CD4-positive, alpha-beta T cell treated with Interleukin-12 subunit alpha and Interleukin-12 subunit beta, for 1 hour (primary cell): Measurements from ENCODE around the gene SLC16A3.
A peak's percentile ranks its signal among the peaks of the same experiment; 100 is the strongest.

ENCODE experiments used
- DNase-seq: peaks from one replicate; pipeline ENCODE4 v3.0.0-alpha.2; 2020

Gene SLC16A3

GRCh38 chr17:82224666-82225065 lies 4.2 kb upstream of the SLC16A3 start:
- no peak for DNase-seq

GRCh38 chr17:82225368-82226029 lies 3.3 kb upstream of the SLC16A3 start:
- DNase-seq: no peak

- DNase-seq: no peak
These were observed 2.6 kb upstream of the SLC16A3 start for GRCh38 chr17:82226146-82226808.

GRCh38 chr17:82226809-82227628 lies 1.8 kb upstream of the SLC16A3 start:
- DNase-seq: no peak

- no peak for DNase-seq
These were observed 1.1 kb upstream of the SLC16A3 start for GRCh38 chr17:82227629-82228277.

GRCh38 chr17:82228278-82228841 lies 482 bp upstream of the SLC16A3 start:
- peak; percentile 73 for DNase-seq

- no peak for DNase-seq
These were observed 1.1 kb downstream of the SLC16A3 start for GRCh38 chr17:82229698-82230608.

GRCh38 chr17:82230609-82231311 lies 1.9 kb downstream of the SLC16A3 start:
- peak; percentile 73 for DNase-seq

- no peak for DNase-seq
These were observed 2.4 kb downstream of the SLC16A3 start for GRCh38 chr17:82231312-82231561.

- DNase-seq: no peak
These were observed 2.9 kb downstream of the SLC16A3 start for GRCh38 chr17:82231562-82232321.

- DNase-seq: no peak
These were observed 3.5 kb downstream of the SLC16A3 start for GRCh38 chr17:82232322-82232820.

- no peak for DNase-seq
These were observed 4.3 kb downstream of the SLC16A3 start for GRCh38 chr17:82232876-82233785.

- DNase-seq: no peak
These were observed 5.6 kb downstream of the SLC16A3 start for GRCh38 chr17:82234211-82235055.

GRCh38 chr17:82235056-82235774 lies 6.4 kb downstream of the SLC16A3 start:
- no peak for DNase-seq

- no peak for DNase-seq
These were observed 6.9 kb downstream of the SLC16A3 start for GRCh38 chr17:82235775-82236141.

GRCh38 chr17:82236142-82236971 lies 7.5 kb downstream of the SLC16A3 start:
- peak; percentile 78 for DNase-seq
